Stimulated activated CD8-positive, alpha-beta memory T cell treated with anti-CD3 and anti-CD28 coated beads, Interleukin-12 subunit alpha, Interleukin-12 subunit beta, amount 100 ng/mL, for 4 hours (primary cell): ENCODE measurements around the gene ARHGAP4.

Experiments used
- DNase-seq: peaks from one replicate; pipeline ENCODE4 v3.0.0-alpha.2; 2020; ENCODE audit warnings: low read depth

Gene ARHGAP4

DNA sequence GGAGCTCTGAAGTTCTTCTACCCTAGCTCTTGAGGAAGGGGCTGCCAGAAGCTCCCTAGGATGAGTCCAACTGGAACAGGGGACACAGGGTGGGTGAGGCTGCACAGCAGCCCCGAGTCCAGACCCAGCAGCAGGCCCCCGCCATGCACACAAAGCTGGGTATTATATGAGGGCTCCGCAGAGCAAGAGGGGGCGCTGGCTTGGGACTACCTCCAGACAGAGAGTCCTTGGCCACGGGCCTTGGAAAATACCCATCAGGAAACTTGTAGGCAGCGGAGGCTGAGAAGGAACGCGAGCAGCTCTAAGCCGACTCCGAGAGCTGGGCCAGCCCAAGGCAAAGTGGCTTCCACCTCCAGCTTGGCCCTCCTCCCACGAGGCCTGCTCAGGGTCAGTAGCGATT is 37.5 kb upstream of the ARHGAP4 start:
- no peak for DNase-seq

DNA sequence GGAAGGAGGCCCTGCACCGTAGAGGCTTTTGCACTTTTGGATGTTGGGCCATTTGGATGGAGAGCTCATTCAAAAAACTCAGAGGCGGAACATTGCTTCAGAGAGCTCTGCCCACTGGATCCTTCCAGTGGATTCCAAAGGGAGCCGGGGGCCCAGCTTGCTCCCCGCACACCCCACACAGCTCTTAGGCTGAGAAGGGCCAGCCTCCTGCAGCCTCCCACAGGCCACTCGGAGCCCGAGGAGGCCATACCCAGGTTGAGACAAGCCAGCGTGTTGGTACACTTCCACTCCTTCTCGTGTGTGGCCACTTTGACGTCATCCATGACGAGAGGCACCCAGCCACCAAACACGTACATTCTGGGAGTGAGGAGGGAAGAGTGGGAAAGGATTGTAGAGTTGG is 35.2 kb upstream of the ARHGAP4 start:
- no peak for DNase-seq

DNA sequence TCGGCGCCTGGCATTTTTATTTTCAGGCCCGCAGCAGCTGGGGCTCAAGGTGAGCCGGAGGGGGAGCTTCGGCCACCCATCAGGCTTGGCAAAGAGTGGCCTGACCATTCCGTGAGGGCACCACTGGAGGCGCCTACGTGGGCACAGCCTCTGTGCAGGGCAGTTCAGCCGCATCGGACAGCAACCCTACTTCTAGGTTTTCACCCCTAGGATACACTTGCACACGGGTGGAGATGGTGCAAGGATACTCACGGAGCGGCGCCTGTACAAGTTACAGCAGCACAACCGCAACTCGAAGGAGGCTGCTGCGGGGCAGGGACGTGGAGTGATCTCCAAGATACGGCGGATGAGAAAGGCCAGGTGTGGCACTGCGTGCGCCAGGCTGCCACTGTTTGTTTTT is 34.7 kb upstream of the ARHGAP4 start:
- no peak for DNase-seq

DNA sequence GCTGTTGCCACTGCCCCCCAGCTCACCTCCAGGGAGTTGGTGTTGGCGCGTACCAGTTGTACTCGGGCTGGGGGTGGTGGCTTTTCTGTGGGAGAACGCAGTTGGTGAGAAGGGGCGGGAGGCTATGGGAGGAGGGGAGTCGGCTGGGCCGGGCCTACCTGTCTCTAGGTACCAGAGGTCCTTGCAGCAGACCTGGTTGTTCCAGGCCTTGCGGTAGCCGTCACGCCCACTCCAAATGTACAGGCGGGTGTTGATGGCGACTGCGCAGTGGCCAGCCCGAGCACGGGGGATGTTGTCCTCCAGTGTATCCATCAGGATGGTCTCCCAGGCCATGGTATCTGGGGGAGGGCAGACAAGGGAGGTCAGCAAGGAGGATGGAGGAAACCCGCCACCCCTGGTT is 34.0 kb upstream of the ARHGAP4 start:
- no peak for DNase-seq

DNA sequence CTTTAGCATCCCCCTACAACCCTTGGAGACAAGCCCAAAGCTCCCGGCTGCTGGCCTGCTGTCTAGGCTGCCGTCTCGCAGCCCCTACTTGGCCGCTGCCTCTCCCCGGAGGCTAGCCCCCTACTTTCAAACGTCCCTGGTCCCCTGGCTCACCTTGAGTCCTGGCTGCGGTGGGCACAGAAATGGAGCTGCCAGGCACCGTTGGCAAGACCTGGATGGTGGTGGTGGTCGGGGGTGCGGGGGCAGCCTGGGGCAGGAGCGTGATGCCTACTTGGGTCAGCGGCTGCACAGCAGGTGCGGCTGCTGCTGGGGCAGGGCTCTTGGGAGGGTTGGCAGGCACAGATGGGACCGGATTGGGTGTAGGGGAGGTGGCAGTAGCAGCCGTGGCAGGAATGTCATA is 33.6 kb upstream of the ARHGAP4 start:
- no peak for DNase-seq

DNA sequence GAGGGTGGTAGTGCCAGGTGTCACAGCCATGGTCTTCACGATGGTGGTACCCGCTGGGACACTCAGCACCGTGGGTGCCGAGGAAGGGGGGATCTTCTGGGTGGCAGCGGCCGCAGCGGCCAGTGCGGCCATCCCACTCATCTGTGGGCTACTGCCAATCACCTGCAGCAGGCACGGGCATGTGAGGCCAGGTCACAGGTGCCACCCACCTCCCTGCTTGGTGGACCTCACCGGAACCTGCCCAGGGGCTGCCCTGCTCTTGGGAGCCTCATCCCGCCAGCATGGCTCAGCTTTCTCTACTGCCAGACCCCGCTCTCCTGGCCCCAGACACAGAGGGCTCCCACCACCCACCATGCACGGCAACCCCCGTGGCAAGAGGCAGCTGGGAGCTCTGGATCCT is 32.5 kb upstream of the ARHGAP4 start:
- no peak for DNase-seq

DNA sequence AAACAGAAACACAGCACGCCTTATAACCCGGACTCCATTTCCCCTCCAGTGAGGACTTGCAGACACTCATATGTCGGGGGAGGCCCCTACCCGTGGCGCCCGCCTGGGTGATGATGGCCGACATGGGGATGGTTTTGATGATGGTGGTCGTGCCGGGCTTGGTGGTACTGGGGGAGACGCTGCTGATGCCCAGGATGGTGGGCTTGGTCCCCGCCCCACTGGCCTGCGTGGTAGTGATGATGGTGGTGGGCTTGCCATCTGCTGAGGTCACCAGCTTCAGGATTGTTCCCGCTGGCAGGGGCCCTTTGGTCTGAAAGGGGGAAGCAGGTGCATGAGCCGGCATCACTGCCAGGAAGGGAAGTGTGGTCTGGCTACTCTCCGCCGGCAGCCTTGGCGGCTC is 31.2 kb upstream of the ARHGAP4 start:
- DNase-seq = no peak

DNA sequence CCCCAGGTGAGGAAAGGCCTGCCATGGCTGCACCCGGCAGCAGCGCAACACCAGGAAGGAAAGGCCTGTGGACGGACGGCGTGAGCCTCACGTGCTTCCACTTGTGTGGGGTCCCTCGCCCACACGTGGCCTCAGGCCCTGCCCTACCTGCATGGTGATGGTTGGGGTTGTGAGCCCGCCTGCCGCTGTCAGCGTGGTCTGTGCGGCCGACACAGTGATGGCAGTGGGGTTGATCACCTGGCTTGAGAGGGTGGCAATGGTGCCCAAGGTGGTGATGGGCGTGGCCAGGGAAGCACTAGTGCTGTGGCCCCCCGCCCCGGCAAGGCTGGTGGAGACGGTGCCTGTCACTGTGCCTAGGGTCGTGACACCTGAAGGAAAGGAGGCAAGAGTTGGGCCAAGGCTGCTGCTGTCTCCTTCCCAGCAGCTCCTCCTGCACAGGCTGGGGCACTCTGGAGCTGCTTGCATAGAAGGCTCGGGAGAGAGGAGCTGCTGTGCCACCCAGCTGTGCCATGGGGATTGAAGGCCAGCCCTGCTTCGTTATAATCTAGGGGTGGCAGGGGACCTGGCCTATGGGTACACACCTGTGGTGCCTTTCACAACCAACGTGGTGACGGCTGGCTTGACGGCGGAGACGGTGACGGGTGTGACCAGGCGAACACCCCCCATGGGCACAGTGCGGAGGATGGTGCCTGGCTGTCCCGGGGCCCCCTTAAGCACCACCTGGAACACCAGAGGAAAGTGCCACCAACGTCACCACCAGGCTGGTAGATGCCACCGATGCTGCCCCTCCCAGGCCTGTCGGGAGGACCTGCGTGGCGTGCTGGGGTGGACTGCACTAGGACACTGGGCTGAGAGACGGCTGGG is 30.2 kb upstream of the ARHGAP4 start:
- DNase-seq = no peak

DNA sequence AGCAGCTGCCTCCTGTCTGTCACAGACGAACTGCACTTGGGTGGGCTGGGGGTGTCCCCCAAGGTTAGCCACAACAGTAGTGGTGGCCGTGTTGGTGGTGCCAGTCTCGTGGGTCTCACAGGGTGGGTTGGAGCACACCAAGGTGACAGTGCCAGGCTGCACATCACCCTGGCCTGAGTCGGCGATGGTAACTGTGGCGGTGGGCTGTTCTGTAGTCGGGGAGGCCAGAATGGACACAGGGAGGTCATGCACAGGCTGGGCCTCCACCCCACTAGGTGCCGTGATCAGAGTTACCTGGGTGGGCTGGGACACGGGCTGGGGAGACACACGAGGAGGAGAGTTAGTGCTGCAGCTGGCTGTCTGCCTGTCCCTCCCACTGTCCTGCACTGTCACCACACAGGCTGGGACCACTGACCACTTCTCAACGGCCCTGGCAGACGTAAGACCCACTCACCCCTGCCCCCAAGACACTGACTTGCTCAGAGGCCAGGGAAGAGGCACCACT is 29.2 kb upstream of the ARHGAP4 start:
- no peak for DNase-seq

DNA sequence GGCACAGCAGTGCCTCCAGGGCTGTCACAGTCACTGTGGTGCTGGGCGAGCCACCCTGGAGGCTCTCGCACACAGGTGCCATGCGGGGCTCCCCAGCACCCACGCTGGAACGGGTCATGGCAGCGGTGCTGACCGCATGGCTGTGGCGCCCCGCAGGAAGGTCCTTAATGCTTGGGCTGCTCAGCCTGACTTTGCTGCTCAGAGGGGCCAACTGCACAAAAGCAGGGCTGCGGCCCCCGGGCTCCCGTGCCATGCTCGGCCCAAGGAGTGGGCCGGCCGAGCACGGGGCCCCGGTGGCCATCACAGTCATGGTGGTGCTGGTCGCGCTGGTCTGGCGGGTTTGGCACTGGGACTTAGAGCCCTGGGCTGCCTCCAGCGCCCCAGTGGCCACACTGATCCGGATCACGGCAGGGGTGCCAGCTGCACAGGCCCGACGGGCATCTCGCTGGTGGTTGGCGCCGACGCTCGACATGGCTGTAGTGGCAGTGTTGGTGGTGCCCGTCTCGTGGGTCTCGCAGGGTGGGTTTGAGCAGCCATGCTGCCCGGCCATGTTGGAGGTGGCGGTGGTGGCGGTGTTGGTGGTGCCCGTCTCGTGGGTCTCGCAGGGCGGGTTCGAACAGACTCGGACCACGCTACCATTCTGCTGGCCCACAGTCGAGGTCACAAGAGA is 28.6 kb upstream of the ARHGAP4 start:
- DNase-seq = no peak

DNA sequence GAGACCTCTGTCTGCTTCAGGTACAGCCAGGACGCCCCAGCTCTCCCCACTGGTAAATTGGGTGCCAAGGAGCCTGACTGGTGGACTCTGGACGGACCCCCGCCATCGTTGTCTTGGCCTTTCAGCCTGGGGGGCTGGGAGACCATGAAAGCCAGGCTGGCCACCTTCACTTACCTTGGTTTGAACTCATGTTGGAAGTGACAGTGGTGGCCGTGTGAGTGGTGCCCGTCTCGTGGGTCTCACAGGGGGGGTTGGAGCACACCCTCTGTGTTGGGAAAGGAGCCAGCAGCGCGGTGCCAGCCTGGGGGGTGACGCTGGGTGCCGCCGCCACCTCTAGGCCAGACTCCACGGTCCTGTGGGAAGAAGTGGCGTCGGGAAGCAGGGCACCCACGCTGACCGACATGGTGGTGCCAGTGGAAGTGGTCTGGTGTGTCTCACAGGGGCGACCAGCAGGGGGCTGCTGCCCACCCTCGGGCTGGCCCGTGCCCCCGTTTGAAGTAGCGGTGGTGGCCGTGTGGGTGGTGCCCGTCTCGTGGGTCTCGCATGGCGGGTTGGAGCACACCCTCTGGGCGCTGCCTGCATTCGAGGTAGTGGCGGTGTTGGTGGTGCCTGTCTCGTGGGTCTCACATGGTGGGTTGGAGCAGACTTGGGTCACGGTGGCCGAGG is 28.0 kb upstream of the ARHGAP4 start:
- no peak for DNase-seq

DNA sequence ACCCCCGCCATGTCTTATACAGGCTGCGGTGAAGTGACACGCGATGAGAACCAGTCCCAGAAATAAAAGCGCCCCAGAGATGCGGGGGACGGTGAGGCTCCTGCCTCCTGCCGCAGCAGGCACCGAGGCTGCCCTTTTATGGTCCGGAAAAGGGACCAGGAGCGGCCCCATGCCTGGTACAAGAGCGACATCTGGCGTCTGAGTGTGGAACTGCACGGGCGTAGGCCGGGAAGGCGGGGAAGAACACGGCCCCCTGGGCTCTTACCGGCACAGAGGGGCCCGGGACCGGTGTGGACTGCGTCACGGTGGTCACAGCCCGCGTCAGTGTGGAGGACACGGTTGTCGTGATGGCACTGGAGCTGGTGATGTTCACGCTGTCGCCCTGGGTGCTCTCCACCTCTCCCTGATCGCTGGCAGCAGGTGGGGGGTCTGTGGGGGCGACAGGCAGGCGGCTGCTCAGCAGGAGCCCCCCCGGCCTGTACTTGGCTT is 27.3 kb upstream of the ARHGAP4 start:
- peak; percentile 58 for DNase-seq

DNA sequence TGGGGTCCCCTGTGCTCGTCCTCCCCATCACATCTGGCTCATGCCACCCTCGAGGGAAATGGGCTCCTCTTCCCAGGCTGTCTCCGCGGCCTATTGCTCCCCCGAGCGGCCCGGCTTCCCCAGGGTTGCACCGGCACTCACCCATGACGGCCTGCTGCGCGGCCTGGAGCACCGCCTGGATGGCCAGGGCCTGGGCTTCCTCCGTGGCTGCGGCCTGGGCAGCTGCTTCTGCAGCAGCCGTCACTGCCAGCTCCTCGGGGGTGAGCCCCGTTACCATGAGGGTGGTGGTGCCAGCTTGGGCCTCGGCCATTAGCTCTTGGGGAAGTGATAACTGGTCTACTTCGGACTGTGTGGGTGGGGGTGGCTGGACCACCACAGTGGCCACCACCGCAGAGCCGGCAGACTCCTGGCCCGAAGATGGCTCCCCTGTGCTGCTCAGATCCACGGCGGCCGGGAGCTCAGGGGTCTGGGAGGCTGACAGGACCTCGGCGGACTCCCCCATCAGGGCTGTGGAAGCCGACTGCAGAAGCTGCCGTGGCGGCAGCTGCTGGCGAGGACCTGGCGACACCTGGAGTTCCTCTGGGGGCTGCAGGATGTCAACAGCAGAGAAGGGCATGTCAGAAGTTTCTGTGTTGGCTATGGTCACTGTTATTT is 26.4 kb upstream of the ARHGAP4 start:
- no peak for DNase-seq

DNA sequence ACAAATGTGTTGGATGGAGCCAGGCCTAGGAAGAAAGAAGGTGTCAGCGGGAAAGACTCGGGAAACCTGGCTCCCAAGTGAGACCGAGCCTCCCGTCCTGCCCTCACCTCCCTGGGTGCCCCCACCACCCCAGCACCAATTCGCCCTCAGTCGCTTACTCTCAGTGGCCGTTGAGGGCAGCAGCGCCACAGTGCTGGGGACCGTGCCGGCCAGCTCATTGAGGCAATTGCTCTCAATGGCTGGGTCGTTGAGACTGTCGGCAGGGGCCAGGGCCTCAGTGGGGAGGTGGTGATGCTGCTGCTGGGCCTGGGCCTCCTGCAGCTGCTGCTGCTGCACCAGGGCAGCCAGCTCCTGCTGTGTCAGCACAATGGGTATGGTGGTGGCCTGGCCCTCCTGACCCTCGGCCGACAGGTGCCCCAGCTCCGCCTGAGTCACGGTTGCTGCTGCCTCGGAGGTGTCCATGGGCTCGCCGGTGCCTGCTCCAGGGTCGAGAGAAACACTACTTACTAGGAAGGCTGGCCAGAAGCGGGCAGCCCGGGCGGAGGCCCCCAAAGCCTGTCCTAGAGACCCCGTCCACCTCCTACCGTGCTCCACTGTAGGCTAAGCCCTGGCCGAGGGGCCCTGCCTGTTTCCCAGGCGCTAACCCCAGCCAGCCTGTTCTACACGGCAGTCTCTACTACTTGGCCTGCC is 25.8 kb upstream of the ARHGAP4 start:
- DNase-seq = no peak

DNA sequence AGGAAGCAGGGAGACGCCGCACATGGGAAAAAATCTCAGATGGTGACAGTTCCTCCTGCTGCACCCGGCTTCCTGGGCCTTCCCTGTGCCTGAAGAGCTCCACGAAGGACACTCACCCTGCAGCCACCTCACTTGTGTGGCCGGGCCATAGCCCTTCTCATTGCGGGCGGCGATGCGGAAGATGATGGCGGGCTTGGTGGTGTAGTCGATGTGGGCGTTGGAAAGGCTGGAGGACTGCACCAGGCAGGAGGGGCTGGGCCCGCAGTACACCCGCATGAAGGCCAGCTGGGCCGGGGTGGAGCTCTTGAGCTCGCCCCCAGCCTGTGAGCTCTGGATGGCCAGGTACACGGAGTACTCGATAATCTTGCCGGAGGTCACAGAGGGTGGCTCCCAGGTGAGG is 24.1 kb upstream of the ARHGAP4 start:
- DNase-seq = no peak

DNA sequence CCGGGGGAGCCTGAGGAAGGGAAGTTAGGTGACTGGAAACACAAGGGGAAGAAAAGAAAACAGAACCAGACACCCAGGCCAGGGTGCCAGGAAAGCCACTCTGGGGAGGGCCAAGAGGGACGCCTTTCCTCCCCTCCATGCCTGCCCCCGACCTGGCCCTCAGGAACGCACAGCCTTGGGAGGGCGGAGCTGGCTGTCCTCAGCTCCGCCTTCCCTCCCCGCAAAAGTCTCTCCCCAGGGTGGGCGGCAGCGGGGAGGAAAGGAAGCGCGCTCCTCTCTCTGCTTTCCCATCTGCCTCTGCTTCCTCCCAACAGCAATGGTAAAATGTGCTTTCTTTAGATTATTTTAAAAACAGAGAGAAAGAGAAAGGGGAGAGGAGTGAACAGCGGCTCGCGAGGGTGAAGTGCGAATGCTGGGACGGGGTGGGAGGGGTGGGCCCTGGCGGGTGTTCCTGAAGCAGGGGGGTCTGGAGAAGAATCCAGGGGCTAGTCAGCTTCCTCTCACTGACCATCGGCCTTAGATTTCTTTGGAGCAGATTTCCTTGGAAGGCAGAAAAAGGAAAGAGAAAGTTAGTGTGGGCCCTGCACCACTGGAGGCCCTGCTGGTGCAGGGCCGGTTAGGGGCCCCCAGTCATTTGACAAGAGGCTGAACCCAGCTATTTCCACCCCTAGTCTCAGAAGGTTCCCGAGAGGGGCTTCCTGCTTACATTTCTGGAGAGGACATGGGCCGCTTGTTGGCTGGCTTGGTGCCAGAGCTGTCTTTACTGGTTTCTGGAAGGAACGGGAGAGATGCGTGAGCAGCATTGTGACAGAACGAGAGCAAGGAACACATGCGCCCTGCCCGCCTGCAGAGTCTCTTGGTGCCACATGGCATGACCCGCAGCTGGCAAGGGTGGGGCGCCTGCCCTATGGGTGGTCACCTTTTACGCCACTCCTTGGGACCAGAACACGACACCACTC is 23.1 kb upstream of the ARHGAP4 start:
- no peak for DNase-seq

DNA sequence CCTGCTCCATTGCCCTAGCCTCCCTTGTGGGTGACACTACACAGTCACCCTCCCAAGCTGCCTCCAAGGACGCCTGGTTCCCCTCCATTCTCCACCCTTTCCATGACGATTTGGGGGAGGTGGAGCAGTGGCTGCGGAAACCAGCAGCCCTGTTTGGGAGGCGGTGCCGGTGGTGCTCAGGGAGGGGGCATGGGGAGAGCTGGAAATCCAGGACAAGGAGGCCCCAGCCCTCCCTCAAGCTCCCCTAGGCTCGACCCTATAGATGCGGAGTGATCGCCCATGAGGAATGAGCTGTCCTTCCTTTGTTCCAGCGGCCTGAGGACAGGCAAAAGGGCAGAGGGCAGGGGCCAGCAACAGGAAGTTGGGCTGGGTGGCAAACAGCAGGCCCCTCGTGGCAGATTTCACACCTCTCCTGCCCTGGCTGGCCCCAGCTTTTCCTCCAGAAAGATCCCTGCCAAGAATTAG is 22.0 kb upstream of the ARHGAP4 start:
- no peak for DNase-seq

DNA sequence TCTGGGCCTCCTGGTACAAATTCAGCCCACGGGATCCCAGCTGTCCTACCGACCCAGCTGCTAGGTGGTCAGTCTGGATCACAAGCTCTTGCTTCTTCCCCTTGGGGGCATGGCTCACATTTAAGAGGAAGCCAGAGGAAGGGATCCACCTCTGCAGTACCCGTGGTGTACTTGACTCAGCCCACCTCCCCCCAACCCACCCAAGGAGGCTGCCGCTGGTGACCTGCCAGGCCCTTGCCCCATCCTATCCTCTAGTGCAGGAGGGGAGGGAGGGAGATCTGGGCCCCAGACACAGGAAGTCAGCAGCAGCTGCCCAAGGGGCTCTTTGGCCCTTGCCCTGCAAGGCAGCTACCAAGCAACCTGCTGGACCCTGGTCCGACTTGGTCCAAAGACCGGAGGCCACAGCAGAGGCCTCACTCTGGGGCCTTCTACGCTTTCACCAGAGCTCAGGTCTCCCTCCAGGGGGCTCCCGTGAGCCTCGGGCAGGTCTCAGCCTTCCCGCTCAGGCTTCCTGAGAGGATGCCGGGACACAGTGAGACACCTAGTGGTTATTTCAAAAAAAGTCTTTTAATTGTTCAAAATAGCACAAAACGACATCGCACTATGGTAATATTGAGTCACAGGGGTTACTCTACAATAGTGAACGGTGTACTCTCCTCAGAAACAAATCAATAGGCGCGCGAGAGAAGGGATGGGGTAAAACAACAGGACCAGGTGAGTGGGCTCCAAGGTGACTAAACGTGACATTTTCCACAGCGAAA is 21.1 kb upstream of the ARHGAP4 start:
- peak; percentile 53 for DNase-seq
